Middle frontal gyrus (tissue), 1 donor: Measurements from ENCODE around the gene TP53AIP1.
A peak's percentile ranks its signal among the peaks of the same experiment; 100 is the strongest.

Source experiments
- DNase-seq: peaks from one replicate; pipeline ENCODE4 v3.0.0-alpha.2; 2015; ENCODE audit warnings: low spot score; ENCODE audit errors: extremely low spot score

The TP53AIP1 gene

GRCh38 chr11:128942817-128943427 lies at the start of gene TP53AIP1:
TSS of gene TP53AIP1 (minus strand) at chr11:128942871. CDS start at chr11:128937818, 5,053 bp downstream.
- no peak for DNase-seq

GRCh38 chr11:128988242-128988970 lies 45.7 kb upstream of the TP53AIP1 start:
- DNase-seq, result no peak

GRCh38 chr11:128985880-128986279 lies 43.2 kb upstream of the TP53AIP1 start:
- DNase-seq, result no peak

- DNase-seq, result no peak
These were observed 40.4 kb upstream of the TP53AIP1 start for GRCh38 chr11:128983023-128983422.

GRCh38 chr11:128981254-128981653 lies 38.6 kb upstream of the TP53AIP1 start:
- no peak for DNase-seq

GRCh38 chr11:128970598-128971190 lies 28.0 kb upstream of the TP53AIP1 start:
- DNase-seq, result no peak

- DNase-seq, result no peak
These were observed 26.2 kb upstream of the TP53AIP1 start for GRCh38 chr11:128968916-128969315.

GRCh38 chr11:128967578-128967977 lies 24.9 kb upstream of the TP53AIP1 start:
- DNase-seq, result no peak

GRCh38 chr11:128965485-128965884 lies 22.8 kb upstream of the TP53AIP1 start:
- DNase-seq, result no peak

- DNase-seq, result no peak
These were observed 21.8 kb upstream of the TP53AIP1 start for GRCh38 chr11:128964463-128964930.

- peak; percentile 44 for DNase-seq
These were observed 21.2 kb upstream of the TP53AIP1 start for GRCh38 chr11:128963744-128964325.

GRCh38 chr11:128962896-128963295 lies 20.2 kb upstream of the TP53AIP1 start:
- DNase-seq, result no peak

GRCh38 chr11:128961645-128962044 lies 19.0 kb upstream of the TP53AIP1 start:
- DNase-seq, result no peak

- no peak for DNase-seq
These were observed 14.5 kb upstream of the TP53AIP1 start for GRCh38 chr11:128957202-128957482.

- peak; percentile 67 for DNase-seq
These were observed 13.9 kb upstream of the TP53AIP1 start for GRCh38 chr11:128956401-128957201.

- no peak for DNase-seq
These were observed 13.0 kb upstream of the TP53AIP1 start for GRCh38 chr11:128955636-128956035.

- DNase-seq, result no peak
These were observed 10.5 kb upstream of the TP53AIP1 start for GRCh38 chr11:128953151-128953550.

- DNase-seq, result no peak
These were observed 7.3 kb upstream of the TP53AIP1 start for GRCh38 chr11:128949791-128950454.

- no peak for DNase-seq
These were observed 5.9 kb upstream of the TP53AIP1 start for GRCh38 chr11:128948583-128948982.

- no peak for DNase-seq
These were observed 5.1 kb upstream of the TP53AIP1 start for GRCh38 chr11:128947773-128948172.

GRCh38 chr11:128946648-128947047 lies 4.0 kb upstream of the TP53AIP1 start:
- no peak for DNase-seq
